Measurements from ENCODE around the gene PLA2G4D. TPM values are rescaled to one million over a fixed set of nuclear protein-coding genes. Genes with fewer than 3 reads are reported as not detected.

The PLA2G4D gene
- total RNA-seq, 1 experiment from 2014 or later, result 0.34 TPM

DNA sequence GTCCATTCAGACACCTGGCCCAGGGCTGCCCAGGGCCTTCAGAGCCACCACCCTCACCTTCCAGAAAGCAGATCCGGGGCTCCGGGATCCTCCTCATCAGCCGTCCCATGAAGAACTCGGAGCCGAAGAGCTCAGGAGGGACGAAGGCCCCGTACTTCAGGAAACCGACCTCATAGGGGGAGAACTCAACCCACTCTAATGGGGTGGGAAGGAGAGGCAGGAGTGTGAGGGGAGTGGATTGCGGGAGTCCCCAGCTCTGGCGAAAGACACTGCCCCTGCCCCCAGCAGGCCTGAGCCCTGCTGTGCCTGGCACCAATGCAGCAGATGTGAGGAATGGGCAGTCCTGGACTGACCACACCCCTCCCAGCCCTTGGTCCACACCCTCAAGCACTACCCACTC lies 22.6 kb downstream of the PLA2G4D start:
- H3K9me3 ChIP-seq (ENCODE audit: control insufficient read depth in 1 of 2, insufficient read depth in 1 of 2, low read depth in 1 of 2, low read length in 2 of 2), result no peaks in the 10 kb centered on the region
- TF ChIP-seq MAX (IDR thresholded peaks at IDR 0.05) (no peak), SRF (IDR thresholded peaks at IDR 0.05; ENCODE audit: low read depth) (no peak), FOSL1 (IDR thresholded peaks at IDR 0.05; ENCODE audit: low read depth) (no peak), ATF3 (IDR thresholded peaks at IDR 0.05) (no peak), POLR2A (IDR thresholded peaks at IDR 0.05; ENCODE audit: borderline replicate concordance, extremely low read depth, insufficient read depth, insufficient read length) (no peak), EZH2 (IDR thresholded peaks at IDR 0.05) (no peak)
- DNase-seq (ENCODE audit: low read depth, low spot score), result no peak
- no peak overlapping the region for H3K9ac ChIP-seq (ENCODE audit: low read length)
- no peak; the same call in 1 of the 2 replicates for ATAC-seq
- ChIA-PET POLR2A (no interaction called here), CTCF (interaction anchor here (2.9 kb wide), 1 partner anchor 12 kb away, joined by 11 read pairs; no protein-coding TSS in a partner anchor), RAD21 (ENCODE audit: low non-redundant PET in 1 of 2, low total read pairs in 2 of 2, uncharacterized antibody in 2 of 2, unreplicated experiment in 2 of 2) (no interaction called here)
- H3K27ac ChIP-seq (ENCODE audit: low read depth, low read length), result no peak overlapping the region
- H4K20me1 ChIP-seq (ENCODE audit: insufficient read depth), result no peaks in the 10 kb centered on the region
- H3K36me3 ChIP-seq (ENCODE audit: control insufficient read depth in 1 of 2, insufficient read depth in 2 of 2, low read length in 2 of 2), result no peaks in the 10 kb centered on the region
- H3K27me3 ChIP-seq (ENCODE audit: insufficient read depth, low read length), result no peaks in the 10 kb centered on the region
- H3K4me1 ChIP-seq (ENCODE audit: control insufficient read depth in 1 of 2, insufficient read depth in 2 of 2, low read length in 2 of 2), result peaks cover 0 to 2% of the 10 kb centered on the region in 2 experiments; a peak in 2 of 4 replicates
- H3K4me3 ChIP-seq (replicated peaks in 1 of 2; ENCODE audit: low read depth in 1 of 2, low read length in 2 of 2), result no peak overlapping the region
- intact Hi-C loops (cut with micrococcal nuclease), result no loop called here
- H2AFZ ChIP-seq (ENCODE audit: low read depth, low read length, poor library complexity, severe bottlenecking), result no peak overlapping the region
- no peaks in the 10 kb centered on the region for H3K9me2 ChIP-seq (ENCODE audit: insufficient read depth)
- no TSS peak for BruUV-seq (replicated peaks)
- no peak overlapping the region for H3K4me2 ChIP-seq (ENCODE audit: low read length)
- H3K79me2 ChIP-seq (ENCODE audit: insufficient read depth, low read length), result no peaks in the 10 kb centered on the region

GRCh38 chr15:42070976-42071350 lies 23.4 kb downstream of the PLA2G4D start:
- Histone ChIP-seq H3K4me3 (replicated peaks in 1 of 2; ENCODE audit: low read depth in 1 of 2, low read length in 2 of 2) (no peak overlapping the region), H2AFZ (ENCODE audit: low read depth, low read length, poor library complexity, severe bottlenecking) (no peak overlapping the region), H3K4me1 (ENCODE audit: control insufficient read depth in 1 of 2, insufficient read depth in 2 of 2, low read length in 2 of 2) (peaks cover 0 to 9% of the 10 kb centered on the region in 2 experiments; a peak in 2 of 4 replicates), H4K20me1 (ENCODE audit: insufficient read depth) (no peaks in the 10 kb centered on the region), H3K36me3 (ENCODE audit: control insufficient read depth in 1 of 2, insufficient read depth in 2 of 2, low read length in 2 of 2) (no peaks in the 10 kb centered on the region), H3K9me3 (ENCODE audit: control insufficient read depth in 1 of 2, insufficient read depth in 1 of 2, low read depth in 1 of 2, low read length in 2 of 2) (no peaks in the 10 kb centered on the region), H3K27me3 (ENCODE audit: insufficient read depth, low read length) (no peaks in the 10 kb centered on the region), H3K27ac (ENCODE audit: low read depth, low read length) (no peak overlapping the region), H3K9me2 (ENCODE audit: insufficient read depth) (no peaks in the 10 kb centered on the region), H3K4me2 (ENCODE audit: low read length) (no peak overlapping the region), H3K9ac (ENCODE audit: low read length) (no peak overlapping the region), H3K79me2 (ENCODE audit: insufficient read depth, low read length) (no peaks in the 10 kb centered on the region)
- DNase-seq (ENCODE audit: low read depth, low spot score) (no peak), ATAC-seq (no peak)
- intact Hi-C loops (cut with micrococcal nuclease), result no loop called here
- ChIA-PET POLR2A (no interaction called here), RAD21 (ENCODE audit: low non-redundant PET in 1 of 2, low total read pairs in 2 of 2, uncharacterized antibody in 2 of 2, unreplicated experiment in 2 of 2) (no interaction called here), CTCF (interaction anchor here (1.5 to 2.9 kb wide), 2 partner anchors 13 to 63 kb away, joined by 4 to 11 read pairs; no protein-coding TSS in a partner anchor)
- no TSS peak for BruUV-seq (replicated peaks)
- TF ChIP-seq POLR2AphosphoS5 (IDR thresholded peaks at IDR 0.05; ENCODE audit: low read depth, low read length), result no peak
- TF ChIP-seq, protein P1, sequence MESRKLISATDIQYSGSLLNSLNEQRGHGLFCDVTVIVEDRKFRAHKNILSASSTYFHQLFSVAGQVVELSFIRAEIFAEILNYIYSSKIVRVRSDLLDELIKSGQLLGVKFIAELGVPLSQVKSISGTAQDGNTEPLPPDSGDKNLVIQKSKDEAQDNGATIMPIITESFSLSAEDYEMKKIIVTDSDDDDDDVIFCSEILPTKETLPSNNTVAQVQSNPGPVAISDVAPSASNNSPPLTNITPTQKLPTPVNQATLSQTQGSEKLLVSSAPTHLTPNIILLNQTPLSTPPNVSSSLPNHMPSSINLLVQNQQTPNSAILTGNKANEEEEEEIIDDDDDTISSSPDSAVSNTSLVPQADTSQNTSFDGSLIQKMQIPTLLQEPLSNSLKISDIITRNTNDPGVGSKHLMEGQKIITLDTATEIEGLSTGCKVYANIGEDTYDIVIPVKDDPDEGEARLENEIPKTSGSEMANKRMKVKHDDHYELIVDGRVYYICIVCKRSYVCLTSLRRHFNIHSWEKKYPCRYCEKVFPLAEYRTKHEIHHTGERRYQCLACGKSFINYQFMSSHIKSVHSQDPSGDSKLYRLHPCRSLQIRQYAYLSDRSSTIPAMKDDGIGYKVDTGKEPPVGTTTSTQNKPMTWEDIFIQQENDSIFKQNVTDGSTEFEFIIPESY (IDR thresholded peaks at IDR 0.05; ENCODE audit: extremely low read depth, insufficient replicate concordance, low read length), result no peak
- TF ChIP-seq EZH2phosphoT487 (IDR thresholded peaks at IDR 0.05; ENCODE audit: borderline replicate concordance), result no peak
- TF ChIP-seq JUND (IDR thresholded peaks at IDR 0.05), result no peak
- no peak for TF ChIP-seq CTCF (IDR thresholded peaks at IDR 0.05 in 2 of 3, conservative IDR thresholded peaks at IDR 0.05 in 1 of 3; ENCODE audit: borderline replicate concordance in 1 of 3, insufficient read depth in 1 of 3, low read depth in 2 of 3, low read length in 2 of 3)
- no peak for TF ChIP-seq CBX3 (IDR thresholded peaks at IDR 0.05; ENCODE audit: low read depth)
- no peak for TF ChIP-seq EZH2 (IDR thresholded peaks at IDR 0.05)
- no peak for TF ChIP-seq YY1 (IDR thresholded peaks at IDR 0.05; ENCODE audit: extremely low read depth, insufficient replicate concordance, low read depth, low read length)
- TF ChIP-seq SIN3A (IDR thresholded peaks at IDR 0.05; ENCODE audit: low read depth), result no peak
- TF ChIP-seq SP1 (IDR thresholded peaks at IDR 0.05; ENCODE audit: low read depth), result no peak
- TF ChIP-seq SRF (IDR thresholded peaks at IDR 0.05; ENCODE audit: low read depth), result no peak
- no peak for TF ChIP-seq MAX (IDR thresholded peaks at IDR 0.05)
